Activated CD4-positive, alpha-beta T cell treated with anti-CD3 and anti-CD28 coated beads, Interleukin-2, Interleukin-6, amounts not matched to agents 100 ng/mL and 50 ng/mL, durations not matched to agents 16 hours and 8 hours (primary cell): ENCODE measurements around the gene TRMT13.
"Not testable (repeated sequence)": the region's sequence is repeated elsewhere in the genome, so short reads cannot be mapped to it uniquely, and the experiment has no call there.

Experiments used
- DNase-seq: peaks from one replicate; pipeline ENCODE4 v3.0.0-alpha.2; 2020

TRMT13 gene

DNA sequence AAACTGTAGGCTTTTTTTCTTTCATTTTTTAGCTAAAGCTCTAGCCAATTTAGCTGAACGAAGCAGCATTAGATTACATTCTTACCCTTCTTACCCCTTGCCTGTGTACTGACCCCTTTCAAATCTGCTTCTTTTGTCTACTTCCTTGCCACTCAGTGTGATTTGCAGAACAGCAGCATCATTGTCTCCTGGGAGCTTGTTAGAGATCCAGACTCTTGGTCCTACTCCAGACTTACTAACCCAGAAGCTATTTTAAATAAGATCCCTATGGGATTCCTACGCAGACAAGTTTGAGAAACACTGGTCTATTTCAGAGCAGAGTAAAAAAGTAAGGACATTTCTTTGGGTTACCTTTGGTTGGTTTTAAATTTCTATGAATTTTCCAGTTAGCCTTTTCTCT, 31.3 kb downstream of the TRMT13 start:
- no peak for DNase-seq

DNA sequence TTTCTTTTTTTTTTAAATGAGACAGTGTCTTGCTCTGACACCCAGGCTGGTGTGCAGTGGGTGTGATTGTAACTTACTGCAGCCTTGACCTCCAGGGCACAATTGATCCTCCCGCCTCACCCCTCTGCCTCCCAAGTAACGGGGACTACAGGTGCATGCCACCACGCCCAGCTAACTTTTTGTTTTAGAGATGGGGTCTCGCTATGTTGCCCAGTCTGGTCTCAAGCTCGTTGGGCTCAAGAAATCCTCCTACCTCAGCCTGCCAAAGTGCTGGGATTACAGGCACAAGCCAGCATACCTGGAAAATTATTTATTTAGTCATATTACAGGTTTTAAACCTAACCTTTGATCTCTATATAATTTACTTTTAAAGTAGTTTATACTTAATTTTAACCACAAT, 31.7 kb downstream of the TRMT13 start:
- DNase-seq: no peak

DNA sequence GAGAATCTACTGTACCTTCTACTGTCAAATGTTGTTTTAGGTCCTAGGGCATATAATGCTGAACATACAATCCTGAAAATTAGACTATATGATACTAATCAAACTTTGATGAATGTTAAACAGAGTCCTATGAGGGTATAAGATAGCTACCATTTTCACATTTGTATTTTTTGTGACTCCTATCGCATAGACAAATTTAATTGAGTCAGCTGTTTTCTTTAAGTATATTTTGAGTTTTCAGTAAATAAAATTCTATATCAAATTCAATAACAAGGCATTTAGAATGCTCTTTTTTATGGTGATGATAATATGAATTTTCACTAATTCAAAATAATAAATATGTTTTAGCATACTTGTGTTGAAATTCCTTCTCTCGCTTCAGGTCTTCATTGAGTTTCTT, 35.1 kb downstream of the TRMT13 start:
- no peak for DNase-seq

DNA sequence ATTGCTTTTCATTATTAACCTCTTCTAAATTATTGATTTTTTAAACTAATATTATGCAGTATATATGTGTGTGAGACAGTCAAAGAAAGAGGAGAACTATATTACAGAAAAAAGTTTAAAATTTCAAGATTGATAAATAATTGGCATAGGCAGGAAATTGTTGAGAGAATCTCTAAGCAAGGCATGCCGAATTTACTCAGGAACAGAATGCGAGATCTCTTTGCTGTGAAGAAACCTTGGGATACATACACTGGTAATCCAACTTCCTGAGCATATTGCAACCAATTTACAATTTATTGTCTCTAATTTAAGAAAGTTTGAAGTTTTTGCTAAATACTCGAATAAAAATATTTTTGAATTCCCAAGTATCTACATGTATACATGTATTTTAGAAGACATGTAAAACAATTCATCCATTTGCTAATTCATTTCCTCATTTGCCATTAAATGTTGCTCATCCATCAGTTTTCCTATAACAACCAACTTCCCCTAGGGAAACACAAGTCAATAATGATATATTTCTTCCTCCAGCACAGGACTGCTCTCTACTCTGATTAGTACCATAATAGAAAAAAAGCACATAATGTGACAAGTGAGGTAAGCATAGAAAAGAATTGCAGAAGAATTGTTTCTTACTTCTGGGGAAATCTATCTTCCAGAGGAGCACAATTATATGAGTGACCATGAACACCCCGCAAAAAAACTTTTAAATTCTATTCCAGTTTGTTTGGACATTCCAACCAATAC, 44.5 kb downstream of the TRMT13 start:
- DNase-seq: no peak

DNA sequence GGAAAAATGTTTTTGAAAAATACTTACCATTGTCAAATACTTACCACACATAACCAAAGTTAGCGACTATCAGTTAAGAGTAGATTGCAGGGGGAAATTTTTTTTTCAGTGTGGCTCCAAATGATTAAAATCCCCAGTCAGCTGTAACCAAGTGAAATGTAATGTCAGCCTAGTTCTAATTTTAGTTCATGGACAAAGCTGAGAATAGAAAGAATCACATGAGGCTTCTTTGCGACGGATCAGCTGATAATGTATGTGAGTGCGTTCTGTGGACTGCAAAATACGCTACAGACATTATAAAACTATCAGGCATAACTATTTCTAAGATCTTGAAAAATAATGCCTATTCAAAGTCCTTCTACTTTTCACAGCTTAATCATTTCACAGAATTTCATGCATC, 45.1 kb downstream of the TRMT13 start, which contains the start of gene LRRC39:
LRRC39 (minus strand) TSS at position 166 of the 400 bp plus-strand sequence. CDS start 9,740 bp downstream, outside the sequence.
- no peak for DNase-seq

DNA sequence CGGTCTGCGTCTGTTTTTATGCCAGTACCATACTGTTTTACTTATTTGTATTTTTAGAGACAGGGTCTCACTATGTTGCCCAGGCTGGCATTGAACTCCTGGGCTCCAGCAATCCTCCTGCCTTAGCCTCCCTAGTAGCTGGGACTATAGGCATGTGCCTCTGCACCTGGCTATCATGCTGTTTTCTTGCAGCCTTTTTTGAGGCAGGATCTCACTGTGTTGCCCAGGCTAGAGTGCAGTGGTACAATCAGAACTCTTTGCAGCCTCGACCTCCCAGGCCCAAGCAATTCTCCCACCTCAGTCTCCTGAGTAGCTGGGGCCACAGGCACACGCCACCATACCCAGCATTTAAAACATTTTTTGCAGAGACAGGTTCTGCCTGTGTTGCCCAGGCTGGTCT, 50.4 kb downstream of the TRMT13 start:
- no peak for DNase-seq

DNA sequence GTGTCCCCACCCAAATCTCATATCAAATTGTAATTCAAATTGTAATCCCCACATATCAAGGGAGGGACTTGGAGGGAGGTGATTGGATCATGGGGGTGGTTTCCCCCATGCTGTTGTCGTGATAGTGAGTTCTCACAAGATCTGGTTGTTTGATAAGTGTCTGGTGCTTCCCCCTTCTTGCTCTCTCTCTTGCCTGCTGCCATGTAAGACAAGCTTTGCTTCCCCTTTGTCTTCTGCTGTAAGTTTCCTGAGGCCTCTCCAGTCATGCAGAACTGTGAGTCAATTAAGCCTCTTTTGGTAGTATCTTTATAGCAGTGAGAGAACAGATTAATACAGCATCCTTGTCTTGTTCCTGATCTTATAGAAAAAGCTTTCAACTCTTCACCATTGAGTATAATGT, 51.6 kb downstream of the TRMT13 start:
- peak; percentile 1 for DNase-seq

DNA sequence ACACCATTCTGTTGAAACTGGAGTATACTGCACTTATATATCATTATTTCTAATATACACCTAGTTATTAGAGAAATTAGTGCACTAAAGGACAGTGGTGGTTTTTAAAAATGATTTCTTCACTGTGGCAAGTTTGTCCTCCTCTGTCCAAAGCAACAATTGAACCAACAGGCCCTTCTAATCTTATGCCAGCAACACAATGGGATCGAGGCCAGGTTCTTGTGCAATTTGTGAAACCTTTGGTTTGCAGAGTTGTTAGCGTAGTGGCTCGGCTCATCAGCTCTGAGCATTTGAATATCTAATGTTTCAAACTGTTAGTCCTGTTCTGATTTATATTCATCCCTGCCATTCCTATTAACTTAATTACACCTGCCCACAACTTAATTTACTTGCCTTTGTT, 54.9 kb downstream of the TRMT13 start:
- no peak for DNase-seq

DNA sequence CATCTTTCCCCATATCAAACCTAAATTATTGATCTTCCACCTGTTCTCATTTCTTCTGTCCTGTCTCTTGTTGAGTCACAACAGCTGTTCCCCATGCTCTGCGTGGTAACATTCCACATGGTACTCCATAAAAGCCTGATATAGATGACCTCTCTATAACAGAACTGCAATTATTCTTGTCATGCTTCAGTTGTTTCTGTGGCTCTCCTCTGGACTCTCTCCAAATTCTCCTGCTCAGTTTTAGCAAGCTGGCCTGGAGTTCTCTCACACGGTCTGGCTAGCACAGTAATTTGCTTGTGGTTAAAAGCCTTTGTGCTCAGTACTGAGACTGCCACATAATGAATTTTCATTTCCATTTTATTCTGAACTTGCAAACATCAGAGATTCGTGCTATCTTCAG, 55.7 kb downstream of the TRMT13 start:
- DNase-seq: no peak

DNA sequence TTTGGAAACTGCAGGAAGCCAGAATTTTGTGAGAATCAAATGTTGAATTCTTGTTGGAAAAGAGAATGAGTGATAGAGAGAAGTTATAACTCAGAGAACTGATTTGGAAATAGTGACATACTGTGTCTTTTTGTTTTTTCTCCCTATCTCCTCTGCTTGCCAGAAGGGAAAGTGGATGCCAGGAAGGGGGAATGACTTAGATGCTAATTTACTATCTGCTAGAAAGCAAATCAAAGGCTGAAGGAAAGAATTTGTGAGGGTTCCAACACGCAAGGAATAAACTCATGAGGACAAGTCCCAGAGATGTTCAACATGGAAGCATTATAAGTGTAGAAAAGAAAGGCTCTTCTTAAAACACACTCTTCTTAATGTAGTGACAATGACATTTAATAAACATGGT, 65.6 kb downstream of the TRMT13 start:
- no peak for DNase-seq

DNA sequence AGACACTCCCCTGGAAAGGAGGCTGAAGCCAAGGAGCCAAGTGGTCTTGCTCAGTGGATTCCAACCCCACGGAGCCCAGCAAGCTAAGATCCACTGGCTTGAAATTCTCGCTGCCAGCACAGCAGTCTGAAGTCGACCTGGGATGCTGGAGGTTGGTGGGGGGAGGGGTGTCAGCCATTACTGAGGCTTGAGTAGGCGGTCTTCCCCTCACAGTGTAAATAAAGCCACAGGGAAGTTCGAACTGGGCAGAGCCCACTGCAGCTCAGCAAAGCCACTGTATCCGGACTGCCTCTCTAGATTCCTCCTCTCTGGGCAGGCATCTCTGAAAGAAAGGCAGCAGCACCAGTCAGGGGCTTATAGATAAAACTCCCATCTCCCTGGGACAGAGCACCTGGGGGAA, 67.1 kb downstream of the TRMT13 start:
- not testable (repeated sequence) for DNase-seq
